GM21717 (cell line): ENCODE results near the gene SEC14L3.

ENCODE experiments used
- ATAC-seq: cut with Tn5 transposase; IDR thresholded peaks from one replicate; pipeline ENCODE4 v1.9.1; 2021; ENCODE audit warnings: mild to moderate bottlenecking, moderate library complexity; ENCODE audit not compliant: unreplicated experiment

Gene SEC14L3

DNA sequence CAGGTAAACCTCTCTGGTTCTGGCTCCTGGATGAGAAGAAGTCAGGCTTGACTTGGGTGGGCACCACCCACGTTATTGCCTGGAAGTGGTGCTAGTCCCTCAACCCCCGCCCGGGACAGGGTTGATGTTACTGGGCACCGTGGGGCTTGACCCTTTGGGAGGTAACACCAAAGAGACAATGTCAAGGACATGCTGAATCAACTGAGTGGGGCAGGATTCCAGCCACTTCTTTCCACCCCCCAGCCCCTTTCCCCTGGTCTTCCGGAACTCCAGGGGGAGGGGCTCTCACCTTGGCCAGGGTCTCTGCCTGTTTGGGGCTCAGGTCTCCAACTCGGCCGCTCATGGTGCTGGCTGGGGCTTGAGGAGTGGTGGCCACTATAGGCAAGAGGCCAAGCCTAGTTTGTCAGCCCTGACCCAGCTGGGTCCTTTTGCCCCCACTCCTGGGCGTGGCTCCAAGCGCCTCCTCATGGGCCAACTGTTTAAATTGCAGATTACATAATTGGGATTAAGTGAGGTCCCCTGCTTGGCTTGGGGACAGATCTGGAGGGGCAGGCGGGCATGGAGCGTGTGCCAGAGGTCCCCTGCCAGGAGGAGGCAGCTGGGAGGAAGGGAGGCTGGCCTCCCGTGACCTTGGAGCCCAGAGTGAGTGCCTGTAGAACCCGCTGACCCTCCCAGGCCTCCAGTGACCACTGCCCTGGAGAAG lies at the start of gene SEC14L3:
Gene SEC14L3 (minus strand): TSS at position 402 of the 703 bp plus-strand sequence. CDS start 59 bp downstream, at position 343.
- no peak for ATAC-seq

DNA sequence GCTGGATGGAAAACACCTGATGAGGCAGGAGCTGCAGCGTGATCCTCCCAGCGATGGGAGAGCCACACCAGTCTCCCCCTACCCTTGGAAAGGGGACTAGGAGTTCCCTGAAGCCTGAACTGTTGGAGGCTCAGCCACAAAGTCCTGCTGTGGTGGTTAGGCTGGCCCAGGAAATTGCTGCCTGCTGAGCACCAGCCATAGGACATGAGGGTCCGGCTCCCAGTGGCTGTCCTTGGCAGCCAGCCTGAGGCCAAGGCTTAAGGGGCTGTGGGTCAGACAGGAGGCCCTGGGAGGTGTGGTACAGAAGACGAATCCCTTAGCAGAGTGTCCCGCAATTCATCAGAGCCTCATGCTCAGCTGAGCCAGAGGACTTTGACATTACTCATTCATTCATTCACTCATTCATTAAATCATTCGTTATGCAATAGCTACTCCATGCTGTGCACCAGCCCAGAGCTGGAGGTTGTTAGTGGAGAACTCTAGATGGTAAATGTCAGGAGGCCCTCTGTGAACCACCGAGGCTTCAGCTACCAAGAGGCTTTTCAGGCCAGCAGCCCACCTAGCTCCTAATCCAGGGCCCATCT lies 48.1 kb upstream of the SEC14L3 start:
- ATAC-seq = no peak

DNA sequence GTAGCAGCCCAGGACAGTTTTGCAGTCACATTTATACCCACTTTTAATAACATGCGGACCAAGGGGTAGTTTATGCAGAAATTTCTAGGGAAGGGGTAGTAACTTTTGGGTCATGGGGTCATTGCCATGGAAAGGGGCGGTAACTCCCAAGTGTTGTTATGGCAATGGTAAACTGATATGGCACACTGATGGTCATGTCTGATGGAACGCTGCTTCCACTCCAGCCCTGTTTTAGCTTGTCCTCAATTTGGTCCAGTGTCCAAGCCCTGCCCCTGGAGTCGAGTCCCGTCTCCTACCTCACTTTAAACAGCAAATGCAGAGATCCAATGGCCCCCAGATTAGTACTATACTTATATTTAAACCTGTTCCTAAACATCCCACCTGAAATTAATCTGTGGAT lies 44.9 kb upstream of the SEC14L3 start:
- no peak for ATAC-seq

DNA sequence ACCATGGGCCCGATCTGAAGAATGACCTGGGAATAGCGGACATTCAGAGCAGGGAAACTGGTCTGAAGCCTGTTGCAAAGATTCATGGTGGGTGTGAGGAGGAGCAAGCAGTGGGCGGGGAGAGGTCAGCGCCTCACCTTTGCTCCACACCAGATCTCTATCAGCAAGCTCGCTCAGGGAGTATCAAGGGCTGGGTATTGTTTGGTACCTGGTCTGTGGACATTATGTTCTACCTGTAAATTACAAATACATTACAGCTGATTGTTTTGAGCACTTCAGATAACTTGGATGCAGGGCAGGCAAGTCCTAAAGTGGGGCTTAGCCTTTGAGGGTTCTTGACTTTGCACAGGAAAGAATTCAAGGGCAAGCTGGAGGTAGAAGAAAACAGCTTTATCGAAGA lies 44.5 kb upstream of the SEC14L3 start:
- no peak for ATAC-seq

DNA sequence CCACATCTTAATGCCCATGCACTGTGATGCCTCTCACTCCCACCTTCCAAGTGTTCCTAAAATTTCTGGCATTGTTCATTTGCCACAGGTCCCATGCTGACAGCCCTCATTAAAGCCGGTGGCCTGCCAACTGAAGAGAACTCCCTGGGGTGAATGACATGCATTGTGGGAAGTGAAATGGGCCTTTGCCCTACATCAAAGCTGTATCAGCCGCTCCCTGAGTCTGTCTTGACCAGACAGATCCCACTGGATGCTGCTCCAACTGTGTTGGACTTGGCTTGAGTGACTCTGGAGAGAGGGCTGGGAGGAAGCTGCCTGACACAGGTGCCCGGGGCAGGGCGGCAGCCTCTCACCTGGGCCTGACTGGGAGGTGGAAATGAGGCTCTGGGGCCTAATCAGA lies 42.4 kb upstream of the SEC14L3 start:
- no peak for ATAC-seq

DNA sequence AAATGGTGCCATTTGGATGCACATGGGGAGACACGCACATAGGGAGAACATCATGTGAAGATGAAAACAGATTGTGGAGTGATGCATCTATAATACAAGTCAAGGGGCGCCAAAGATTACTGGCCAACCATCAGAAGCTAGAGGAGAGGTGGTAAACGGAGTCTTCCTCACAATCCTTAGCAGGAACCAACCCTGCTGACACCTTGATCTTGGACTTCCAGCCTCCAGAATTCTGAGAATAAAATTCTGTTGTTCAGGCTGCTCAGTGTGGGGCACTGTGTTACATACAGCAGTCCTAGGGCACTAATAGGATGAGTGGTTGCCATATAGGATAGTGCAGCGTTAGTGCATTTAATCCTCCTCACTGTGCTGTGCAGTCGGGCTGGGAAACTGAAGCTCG lies 41.6 kb upstream of the SEC14L3 start:
- ATAC-seq = no peak

DNA sequence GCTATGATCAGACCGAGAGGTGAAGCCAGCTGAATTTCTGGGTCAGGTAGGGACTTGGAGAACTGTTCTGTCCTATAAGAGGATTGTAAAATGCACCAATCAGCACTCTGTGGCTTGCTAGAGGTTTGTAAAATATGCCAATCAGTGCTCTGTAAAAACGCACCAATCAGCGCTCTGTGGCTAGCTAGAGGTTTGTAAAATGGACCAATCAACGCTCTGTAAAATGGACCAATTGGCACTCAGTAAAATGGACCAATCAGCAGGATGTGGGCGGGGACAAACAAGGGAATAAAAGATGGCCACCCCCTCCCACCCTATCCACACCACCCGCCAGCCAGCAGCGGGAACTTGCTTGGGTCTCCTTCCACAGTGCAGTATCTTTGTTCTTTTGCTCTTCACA lies 40.1 kb upstream of the SEC14L3 start:
- no peak for ATAC-seq

DNA sequence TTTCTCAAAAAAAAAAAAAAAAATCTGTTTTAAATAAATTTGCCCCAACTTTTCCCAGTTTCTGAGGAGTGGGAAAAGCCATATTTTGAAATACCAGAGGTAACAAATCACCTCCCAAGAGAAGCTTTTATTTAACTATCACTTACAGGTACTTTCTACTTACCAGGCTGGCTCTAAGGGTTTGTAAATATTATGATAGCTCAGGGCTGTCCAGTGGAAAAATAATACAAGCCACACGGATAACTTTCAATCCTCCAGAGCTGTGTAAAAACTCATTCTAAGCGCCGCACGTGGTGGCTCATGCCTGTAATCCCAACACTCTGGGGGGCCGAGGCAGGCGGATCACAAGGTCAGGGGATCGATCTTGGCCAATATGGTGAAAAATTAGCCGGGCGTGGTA lies 39.3 kb upstream of the SEC14L3 start:
- ATAC-seq = no peak

DNA sequence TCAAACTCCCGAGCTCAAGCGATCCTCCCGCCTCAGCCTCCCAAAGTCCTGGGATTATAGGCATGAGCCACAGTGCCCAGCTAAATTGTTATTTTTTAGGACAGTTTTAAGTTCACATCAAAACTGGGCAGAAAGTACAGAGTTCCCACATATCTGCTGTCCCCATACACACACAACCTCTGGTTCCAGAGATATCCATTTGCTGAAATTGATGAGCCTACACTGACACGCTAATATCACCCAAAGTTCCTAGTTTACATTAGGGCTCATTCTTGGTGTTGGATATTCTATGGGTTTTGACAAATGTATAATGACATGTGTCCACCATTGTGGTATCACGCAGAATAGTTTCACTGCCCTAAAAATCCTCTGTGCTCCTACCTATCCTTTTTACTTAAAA lies 36.4 kb upstream of the SEC14L3 start:
- no peak for ATAC-seq

DNA sequence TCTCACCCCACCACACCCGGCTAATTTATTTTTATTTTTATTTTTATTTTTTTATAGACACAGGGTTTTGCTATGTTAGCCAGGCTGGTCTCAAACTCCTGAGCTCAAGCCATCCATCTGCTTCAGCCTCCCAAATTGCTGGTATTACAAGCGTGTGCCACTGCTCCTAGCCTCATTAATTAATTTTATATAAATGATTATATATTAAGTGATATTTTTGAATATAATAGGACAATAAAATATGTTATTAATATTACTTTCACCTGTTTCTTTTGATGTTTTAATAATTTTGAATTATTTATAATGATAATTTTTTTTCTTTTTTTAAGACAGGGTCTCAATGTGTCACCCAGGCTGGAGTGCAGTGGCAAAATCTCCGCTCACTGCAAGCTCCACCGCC lies 35.9 kb upstream of the SEC14L3 start:
- no peak for ATAC-seq

DNA sequence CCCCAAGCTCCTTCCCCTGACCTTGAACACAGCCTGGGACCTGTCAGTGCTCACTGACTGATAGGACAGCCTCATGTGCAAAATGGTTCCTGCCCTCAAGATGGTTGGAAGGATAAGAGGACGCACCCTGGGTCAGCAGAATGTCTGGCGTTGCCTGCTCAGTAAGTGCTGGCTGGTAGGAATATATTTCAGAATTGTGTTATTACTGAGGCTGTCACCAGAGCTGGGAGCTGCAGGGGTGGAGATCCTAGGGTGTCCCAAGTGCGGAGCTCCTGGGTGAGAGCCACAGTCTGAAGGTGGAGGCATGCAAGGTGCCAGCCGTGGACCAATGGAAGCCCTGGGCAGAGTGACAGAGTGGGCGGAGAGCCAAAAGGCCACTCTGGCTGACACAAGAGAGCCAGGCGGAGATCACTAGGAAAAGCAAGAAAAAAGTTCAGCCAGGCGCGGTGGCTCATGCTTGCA lies 34.7 kb upstream of the SEC14L3 start:
- no peak for ATAC-seq

DNA sequence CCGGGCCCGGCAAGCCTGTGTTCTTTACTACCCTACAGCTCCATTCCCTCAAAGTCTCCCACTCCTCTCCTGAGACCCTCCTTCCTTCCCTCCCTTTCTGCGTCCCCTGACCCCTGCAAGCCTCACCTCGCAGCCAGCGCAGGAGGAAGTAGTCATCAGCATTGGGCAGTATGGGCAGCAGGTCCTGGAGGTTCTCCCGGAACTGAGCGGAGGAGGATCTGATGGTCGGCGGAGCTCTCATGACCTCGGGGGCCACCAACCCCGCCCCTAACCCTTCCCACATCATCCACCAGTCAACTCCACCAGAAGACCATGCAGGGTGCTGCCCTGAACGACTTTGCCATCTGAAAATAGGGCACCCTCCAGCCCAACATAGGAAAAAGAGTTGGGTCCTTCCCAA lies 31.7 kb upstream of the SEC14L3 start:
- no peak for ATAC-seq

DNA sequence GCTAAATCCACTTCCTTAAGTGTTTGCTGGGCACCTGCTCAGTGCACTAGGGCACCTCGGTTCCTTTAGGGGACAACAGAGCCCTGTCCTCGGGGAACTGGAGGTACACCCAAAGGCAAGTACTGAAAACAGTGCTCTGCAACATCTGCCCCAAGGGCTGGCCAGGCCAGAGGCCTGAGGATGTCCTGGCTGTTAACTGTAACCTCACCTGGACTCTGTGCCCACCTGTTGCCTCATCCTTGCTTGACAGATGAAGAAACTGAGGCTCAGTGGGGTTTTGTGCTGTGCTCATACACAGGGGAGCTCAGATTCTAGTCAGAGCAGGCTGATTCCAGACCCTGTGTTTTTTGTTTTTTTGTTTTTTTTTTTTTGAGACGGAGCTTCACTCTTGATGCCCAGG lies 31.1 kb upstream of the SEC14L3 start:
- no peak for ATAC-seq

DNA sequence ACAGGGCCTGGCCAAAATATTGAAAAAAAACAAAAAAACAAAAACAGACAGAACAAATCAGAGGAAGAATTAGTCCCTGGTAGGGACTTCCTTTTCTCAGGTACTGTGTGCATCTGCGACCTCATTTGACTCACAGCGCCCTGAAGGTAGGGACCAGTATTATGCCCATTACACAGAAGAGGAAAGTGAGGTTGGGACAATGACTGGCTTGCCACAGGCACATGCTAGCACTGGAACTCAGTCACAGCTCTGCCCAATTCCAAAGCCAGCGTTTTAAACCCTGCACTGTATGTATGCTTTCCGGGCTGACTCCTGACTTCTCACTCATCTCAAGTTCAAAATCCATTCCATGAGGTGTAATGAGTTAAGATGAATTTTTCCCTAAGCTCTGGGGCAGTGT lies 30.3 kb upstream of the SEC14L3 start:
- no peak for ATAC-seq

DNA sequence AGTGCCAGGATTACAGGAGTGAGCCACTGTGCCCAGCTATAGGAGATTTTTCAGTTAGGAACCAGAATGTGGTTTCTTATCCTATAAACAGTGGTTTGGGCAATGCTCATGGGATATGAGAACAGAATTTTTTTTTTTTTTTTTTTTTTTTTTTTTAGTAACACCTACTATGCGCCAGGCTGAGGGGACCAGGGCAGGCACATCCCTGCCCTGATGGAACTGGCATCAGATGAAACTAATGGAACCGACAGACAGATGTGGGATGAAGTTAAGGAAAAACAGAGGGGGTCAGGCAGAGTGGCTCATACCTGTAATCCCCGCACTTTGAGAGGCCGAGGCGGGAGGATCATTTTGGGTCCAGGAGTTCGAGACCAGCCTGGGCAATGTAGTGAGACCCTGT lies 28.8 kb upstream of the SEC14L3 start:
- no peak for ATAC-seq

DNA sequence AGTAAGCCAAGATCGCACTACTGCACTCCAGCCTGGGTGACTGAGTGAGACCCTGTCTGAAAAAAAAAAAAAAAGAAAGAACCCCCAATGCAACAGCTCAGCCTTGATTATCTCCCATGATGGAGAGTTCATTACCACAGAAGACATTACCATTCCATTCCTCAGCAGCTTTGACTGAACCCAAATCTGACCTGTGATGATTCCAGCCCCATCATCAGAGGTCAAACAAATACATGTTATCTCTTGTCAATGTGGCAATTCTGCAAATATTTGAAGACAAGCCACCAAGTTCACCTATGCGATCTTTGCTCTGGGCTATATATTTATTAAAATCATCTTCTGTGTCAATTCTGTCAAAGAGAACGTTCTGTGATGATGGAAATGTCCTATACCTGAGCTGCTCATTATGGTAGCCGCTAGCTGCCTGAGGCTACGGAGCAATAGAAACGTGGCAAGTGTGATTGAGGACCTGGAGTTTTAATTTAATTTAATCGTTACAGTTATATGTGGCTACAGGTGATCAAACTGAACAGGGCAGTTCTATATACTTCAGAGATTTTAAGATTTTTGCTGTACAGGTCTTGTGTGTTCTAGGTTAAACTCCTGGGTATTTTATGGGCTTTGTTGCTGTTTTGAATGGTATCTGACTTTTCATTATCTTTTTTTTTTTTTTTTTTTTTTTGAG lies 25.8 kb upstream of the SEC14L3 start:
- ATAC-seq = no peak

DNA sequence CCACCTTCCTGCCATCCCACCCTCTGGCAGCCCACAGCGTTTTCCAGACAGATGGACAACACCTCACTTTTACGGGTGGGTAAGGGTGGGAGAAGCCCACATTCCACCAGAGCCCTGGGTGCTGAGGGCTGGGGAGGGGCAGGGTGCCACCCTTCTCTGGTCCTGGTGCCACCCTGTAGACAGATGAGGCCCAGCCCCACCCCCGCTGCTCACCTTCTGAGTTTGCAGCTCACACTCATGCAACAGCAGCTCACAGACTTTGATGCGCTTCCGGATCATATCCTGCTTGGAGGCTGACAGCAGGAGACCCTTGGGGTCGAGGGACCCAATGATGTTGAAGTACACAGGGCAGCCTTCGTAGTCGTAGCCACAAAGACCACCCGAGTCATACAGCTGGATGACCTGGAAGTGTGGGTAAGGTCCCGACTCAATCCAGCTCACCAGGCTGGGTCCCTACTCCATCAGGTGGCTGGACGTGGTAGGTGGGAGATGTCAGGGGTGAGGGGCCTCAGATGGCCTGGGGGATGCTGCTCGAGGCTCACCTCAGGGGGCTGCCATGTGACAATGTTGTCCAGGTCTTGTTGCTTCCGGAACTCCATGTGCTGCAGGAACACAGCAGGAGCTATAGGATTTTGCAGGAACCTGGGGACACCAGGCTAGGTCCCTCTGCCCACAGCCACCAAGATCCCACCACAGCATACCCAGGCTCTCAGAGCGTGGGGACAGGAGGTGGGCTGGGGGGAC lies 23.4 kb upstream of the SEC14L3 start:
- no peak for ATAC-seq

DNA sequence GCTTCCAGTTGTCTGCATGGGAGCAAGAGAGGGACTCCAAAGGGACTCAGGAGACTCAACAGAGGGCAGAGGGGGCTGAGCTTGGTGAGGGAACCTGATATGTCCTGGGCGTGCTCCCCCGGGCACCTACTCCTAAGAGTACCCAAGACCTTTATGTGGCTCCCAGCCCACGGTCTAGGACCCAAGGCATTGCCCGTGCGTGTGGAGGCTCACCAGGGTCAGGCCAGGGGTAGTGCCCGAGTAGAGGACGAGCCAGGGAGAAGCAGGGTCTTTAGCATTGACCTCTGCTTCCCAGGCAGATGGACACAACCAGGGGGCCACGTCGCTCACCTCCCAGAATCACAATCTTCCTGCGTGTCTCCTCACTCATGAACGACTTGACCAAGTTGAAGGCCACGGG lies 20.3 kb upstream of the SEC14L3 start:
- no peak for ATAC-seq

DNA sequence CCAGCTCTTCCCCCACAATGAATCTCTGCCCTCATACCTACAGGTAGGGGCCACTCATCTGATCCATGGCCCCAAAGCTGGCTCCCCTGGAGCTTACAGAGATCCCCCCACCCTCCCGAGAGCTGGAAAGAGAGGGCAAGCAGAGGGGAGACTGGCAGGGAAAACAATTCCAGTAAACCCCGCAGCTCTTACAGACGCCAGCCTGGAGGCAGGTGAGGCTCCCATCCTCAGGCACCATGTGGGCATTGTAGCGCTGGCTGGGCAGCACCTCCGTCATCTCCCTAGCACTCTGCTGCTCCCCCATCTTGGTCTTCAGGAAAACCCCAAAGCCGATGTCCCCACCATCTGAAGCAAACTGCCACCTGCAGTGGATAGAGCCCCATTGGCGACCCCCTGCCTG lies 19.6 kb upstream of the SEC14L3 start:
- ATAC-seq = no peak

DNA sequence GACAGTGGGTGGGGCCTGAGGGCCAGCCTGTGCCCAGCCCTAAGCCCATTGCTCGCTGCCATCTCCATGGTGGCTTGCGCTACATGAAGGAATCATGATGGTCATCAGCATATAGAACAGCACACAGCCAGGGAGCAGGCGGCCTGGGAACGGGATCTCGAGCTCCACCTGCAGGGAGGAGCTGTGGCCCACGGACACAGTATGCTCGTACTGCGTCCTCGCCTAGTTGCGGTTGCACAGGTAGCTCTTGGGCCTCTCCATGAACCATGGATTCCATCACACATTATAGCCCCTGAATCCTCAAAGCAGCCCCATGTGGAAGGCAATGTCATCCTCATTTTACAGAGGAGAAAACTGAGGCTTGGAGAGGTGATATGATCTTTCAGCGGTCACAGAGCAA lies 18.6 kb upstream of the SEC14L3 start:
- ATAC-seq = no peak

DNA sequence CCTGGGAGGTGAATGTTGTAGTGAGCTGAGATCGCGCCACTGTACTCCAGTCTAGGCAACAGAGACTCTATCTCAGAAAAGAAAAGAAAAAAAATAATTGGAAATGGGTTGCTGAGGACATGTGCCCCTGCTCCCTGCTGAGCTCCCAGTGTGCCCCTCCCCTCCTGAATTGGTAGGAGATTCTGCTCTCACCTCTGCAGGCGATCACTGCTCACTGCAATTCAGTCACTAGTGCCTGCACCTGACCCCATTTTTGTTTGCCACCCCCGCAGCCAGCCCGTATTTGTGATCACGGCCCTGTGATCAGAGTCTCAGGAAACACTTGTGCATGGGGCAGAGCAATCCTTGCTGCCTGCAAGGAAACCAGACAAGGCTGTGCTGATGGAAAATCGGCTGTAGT lies 16.3 kb upstream of the SEC14L3 start:
- ATAC-seq = no peak

DNA sequence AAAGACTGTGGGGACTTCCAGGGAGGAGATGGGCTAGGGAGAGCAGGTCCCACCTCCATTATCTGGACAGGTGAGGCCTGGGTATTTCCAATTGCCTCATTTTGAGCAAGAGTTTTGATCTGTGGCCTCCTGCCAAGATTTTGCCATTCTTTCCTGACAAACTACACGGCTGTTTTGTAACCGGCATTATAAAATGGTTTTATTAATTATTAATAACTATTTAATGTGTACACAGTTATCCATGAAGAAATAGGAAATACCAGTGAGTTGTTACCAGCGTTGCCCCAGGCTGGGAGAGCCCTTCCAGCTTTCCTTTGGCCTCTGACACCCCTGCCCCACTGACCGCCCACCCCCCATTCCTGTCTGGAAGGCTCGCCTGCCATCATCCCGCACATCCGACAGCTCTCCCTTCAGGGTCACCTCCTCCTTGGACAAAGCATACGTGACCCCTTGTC lies 14.9 kb upstream of the SEC14L3 start:
- no peak for ATAC-seq
